CD4-positive, alpha-beta T cell treated with Interleukin-10 for 1 hour (primary cell): ENCODE results near the gene SPINK8.

Experiments used
- DNase-seq: peaks from one replicate; pipeline ENCODE4 v3.0.0-alpha.2; 2020

Gene SPINK8

GRCh38 chr3:48320996-48321395, 12.5 kb downstream of the SPINK8 start:
- peak; percentile 7 for DNase-seq

GRCh38 chr3:48318713-48319468, 14.6 kb downstream of the SPINK8 start:
- DNase-seq: no peak

DNA sequence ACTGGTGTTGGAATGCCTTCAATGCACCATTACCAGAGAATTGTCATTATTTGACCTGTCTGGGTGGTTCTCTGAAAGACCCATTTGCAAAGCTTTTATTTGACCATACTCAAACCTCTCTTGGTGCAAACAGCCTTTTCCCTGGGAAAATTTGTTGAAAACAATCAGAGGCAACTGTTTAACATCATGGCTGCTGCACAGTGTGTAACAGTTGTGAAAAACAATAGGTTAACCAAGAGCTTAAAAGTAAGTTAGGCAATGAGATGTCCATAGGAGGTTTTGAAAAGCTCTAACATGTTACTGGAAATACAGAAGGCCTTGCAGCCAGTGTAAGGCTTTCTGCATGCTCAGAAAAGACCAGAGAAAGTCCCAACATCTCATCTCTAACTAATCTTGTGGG, 18.9 kb downstream of the SPINK8 start:
- no peak for DNase-seq

- DNase-seq: no peak
Measured at GRCh38 chr3:48306860-48307530, 26.5 kb downstream of the SPINK8 start.

GRCh38 chr3:48306290-48306689, 27.2 kb downstream of the SPINK8 start:
- no peak for DNase-seq

DNA sequence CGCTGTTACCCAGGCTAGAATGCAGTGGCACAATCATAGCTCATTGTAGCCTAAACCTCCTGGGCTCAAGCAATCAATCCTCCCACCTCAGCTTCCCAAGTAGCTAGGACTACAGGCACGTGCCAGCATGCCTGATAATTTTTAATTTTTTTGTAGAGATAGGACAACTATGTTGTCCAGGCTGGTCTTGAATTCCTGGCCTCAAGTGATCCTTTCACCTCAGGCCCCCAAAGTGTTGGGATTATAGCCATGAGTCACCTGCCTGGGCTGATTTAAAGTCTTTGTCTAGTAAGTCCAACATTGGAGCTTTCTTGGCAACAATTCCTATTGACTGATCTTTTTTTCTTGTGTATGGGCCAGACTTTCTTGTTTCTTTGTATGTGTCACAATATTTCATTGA, 28.1 kb downstream of the SPINK8 start:
- no peak for DNase-seq

- no peak for DNase-seq
Measured at GRCh38 chr3:48303021-48303420, 30.4 kb downstream of the SPINK8 start.

DNA sequence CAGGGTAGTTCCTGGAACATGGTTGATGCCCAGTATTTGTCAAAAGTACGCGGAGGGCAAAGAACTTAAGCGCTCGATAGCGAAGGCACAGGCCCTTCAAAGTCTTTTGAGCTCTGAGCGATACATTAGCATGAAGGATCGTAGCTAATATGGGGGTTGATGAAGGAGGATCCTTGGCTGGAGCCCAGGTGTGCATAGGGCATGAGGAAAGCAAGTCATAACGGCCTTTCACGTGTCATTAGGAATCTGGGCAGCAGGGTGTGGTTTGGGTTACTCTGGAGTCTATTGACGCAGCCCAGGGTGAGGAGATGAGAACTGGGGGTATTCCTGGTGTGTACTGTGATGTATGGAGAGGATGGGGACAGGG, 31.7 kb downstream of the SPINK8 start:
- DNase-seq: no peak

GRCh38 chr3:48301020-48301799, 32.3 kb downstream of the SPINK8 start, which contains the start of gene NME6:
TSS of gene NME6 (minus strand) at chr3:48301367.
- peak; percentile 92 for DNase-seq

GRCh38 chr3:48299746-48300712, 33.4 kb downstream of the SPINK8 start:
- DNase-seq: peak; percentile 52

DNA sequence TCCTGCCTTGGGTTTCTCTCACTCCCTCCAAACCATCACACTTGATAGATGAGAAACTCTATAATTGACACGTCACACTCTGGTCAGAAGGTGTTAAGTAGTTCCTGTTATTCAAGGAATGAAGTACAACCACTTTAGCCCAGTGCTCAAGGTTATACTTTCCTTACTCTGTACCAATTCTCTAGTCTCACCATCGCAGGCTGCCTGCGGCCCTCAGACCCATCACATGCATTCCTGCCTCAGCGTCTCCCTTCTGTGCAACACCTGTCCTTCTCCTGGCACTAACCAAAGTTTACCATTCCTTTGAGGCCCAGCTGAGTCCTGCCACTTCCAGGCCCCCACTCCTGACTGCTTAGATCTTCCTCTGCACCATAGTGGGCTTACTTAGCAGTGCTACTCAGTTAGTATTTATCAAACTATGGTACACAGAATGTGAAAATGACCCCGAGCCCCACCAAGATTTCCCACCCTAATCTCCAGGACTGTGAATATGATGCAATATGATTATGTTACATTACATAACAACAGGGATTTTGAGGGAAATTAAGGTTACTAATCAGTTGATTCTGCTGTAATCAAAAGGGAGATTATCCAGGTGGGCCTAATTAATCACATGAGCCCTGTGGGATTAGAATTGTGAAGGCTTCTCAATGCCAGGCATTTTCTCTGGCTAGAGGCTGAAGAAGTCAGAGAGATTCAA, 36.2 kb downstream of the SPINK8 start:
- DNase-seq: no peak

- no peak for DNase-seq
Measured at GRCh38 chr3:48296699-48297098, 36.8 kb downstream of the SPINK8 start.

GRCh38 chr3:48294611-48295263, 38.7 kb downstream of the SPINK8 start:
- no peak for DNase-seq

GRCh38 chr3:48289659-48290058, 43.8 kb downstream of the SPINK8 start:
- no peak for DNase-seq

DNA sequence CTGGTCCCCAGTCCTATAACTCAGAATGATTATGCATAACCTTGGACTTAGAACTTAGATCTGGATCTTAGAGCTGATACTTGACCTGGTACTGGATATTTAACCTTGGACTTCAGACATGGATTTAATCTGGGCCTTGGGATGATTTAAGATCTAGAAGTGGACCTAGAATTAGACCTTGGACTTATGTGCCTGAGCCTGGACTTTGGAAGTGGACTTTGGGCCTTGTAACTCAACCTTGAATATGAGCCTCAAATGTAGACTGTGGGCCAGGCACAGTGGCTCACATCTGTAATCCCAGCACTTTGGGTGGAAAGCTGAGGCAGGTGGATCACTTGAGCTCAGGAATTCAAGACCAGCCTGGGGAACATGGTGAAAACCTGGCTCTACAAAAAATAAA, 46.4 kb downstream of the SPINK8 start:
- no peak for DNase-seq

- DNase-seq: no peak
Measured at GRCh38 chr3:48286308-48286707, 47.2 kb downstream of the SPINK8 start.

DNA sequence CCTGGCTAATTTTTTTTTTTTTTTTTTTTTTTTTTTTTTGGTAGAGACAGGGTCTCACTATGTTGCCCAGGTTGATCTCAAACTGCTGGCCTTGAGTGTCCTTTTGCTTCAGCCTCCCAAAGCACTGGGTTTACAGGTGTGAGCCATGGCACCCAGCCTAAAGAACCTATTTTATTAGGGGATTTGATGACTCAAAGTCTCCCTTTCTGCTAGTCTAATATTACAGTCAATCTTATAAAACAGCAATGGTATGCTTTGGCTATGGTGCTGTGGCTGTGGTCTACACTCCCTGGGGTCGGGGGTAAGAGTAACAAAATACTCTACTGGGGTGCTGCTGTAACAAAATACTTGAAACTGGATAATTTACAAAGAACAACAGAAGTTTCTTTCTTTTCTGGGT, 47.8 kb downstream of the SPINK8 start:
- no peak for DNase-seq

GRCh38 chr3:48285132-48285531, 48.3 kb downstream of the SPINK8 start:
- no peak for DNase-seq

DNA sequence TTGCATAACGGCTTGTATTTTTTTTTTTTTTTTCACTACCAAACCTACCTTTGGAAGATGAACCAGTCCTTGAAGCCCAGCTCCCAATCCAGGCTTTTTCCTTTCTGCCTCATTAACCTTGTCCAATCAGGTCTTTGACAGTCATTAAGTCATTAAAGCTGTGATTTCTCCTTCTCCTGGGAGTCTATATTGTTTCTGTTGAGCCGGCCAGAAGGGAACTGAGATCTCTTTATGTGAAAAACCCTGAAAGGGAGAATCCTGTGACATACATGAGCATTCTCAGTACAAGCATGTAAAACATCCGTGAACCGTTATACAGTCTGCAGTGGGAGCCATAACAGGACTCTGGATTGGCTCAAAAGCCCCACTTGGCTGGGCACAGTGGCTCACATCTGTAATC, 52.6 kb downstream of the SPINK8 start:
- no peak for DNase-seq

- no peak for DNase-seq
Measured at GRCh38 chr3:48278884-48279559, 54.4 kb downstream of the SPINK8 start.
